ENCODE measurements around the gene REEP1. TPM values are rescaled to one million over a fixed set of nuclear protein-coding genes. Genes with fewer than 3 reads are reported as not detected.

The REEP1 gene
- total RNA-seq, 2 experiments from 2014 or later, result 0.23 to 0.25 TPM

GRCh38 chr2:86260978-86261377 lies 76.4 kb downstream of the REEP1 start:
- Mint-ChIP-seq H3K4me3 (no peak overlapping the region), H3K27ac (no peak overlapping the region), H3K27me3 (no peaks in the 10 kb centered on the region), H3K36me3 (ENCODE audit: low read depth) (no peaks in the 10 kb centered on the region), H3K4me1 (ENCODE audit: low read depth) (no peaks in the 10 kb centered on the region), H3K9me3 (no peaks in the 10 kb centered on the region)
- DNase-seq (no peak), ATAC-seq (no peak)
- intact Hi-C loops (cut with micrococcal nuclease), result no loop called here
- POLR2A ChIA-PET, result no interaction called here
- CTCF ChIA-PET, result no interaction called here
- no peak for TF ChIP-seq CTCF (IDR thresholded peaks at IDR 0.05)

GRCh38 chr2:86258106-86258505 lies 79.3 kb downstream of the REEP1 start:
- CTCF ChIA-PET, result no interaction called here
- Mint-ChIP-seq H3K4me3 (no peak overlapping the region), H3K27ac (no peak overlapping the region), H3K36me3 (ENCODE audit: low read depth) (no peaks in the 10 kb centered on the region), H3K4me1 (ENCODE audit: low read depth) (no peaks in the 10 kb centered on the region), H3K27me3 (no peaks in the 10 kb centered on the region), H3K9me3 (no peaks in the 10 kb centered on the region)
- ATAC-seq, result no peak
- DNase-seq, result no peak
- no peak for TF ChIP-seq CTCF (IDR thresholded peaks at IDR 0.05)
- POLR2A ChIA-PET, result no interaction called here
- intact Hi-C loops (cut with micrococcal nuclease), result no loop called here

GRCh38 chr2:86256982-86257381 lies 80.4 kb downstream of the REEP1 start:
- ChIA-PET CTCF (no interaction called here), POLR2A (no interaction called here)
- Mint-ChIP-seq H3K4me1 (ENCODE audit: low read depth) (no peaks in the 10 kb centered on the region), H3K27me3 (no peaks in the 10 kb centered on the region), H3K9me3 (no peaks in the 10 kb centered on the region), H3K36me3 (ENCODE audit: low read depth) (no peaks in the 10 kb centered on the region), H3K4me3 (no peak overlapping the region), H3K27ac (no peak overlapping the region)
- no peak for ATAC-seq
- DNase-seq, result no peak
- TF ChIP-seq CTCF (IDR thresholded peaks at IDR 0.05), result no peak
- intact Hi-C loops (cut with micrococcal nuclease), result no loop called here

GRCh38 chr2:86256300-86256699 lies 81.1 kb downstream of the REEP1 start:
- DNase-seq, result no peak
- Mint-ChIP-seq H3K4me3 (no peak overlapping the region), H3K27ac (no peak overlapping the region), H3K27me3 (peaks cover 4% of the 10 kb centered on the region), H3K4me1 (ENCODE audit: low read depth) (no peaks in the 10 kb centered on the region), H3K36me3 (ENCODE audit: low read depth) (no peaks in the 10 kb centered on the region), H3K9me3 (no peaks in the 10 kb centered on the region)
- TF ChIP-seq CTCF (IDR thresholded peaks at IDR 0.05), result no peak
- POLR2A ChIA-PET, result no interaction called here
- no peak for ATAC-seq
- intact Hi-C loops (cut with micrococcal nuclease), result no loop called here
- CTCF ChIA-PET, result no interaction called here

GRCh38 chr2:86254576-86255538 lies 82.6 kb downstream of the REEP1 start:
- no peaks in the 10 kb centered on the region for H3K9me3 Mint-ChIP-seq
- intact Hi-C loops (cut with micrococcal nuclease), result no loop called here

More at GRCh38 chr2:86254576-86255538, 82.6 kb downstream of the REEP1 start:
- Mint-ChIP-seq H3K27me3 (peaks cover 8% of the 10 kb centered on the region), H3K36me3 (ENCODE audit: low read depth) (no peaks in the 10 kb centered on the region), H3K4me1 (ENCODE audit: low read depth) (no peaks in the 10 kb centered on the region), H3K27ac (no peak overlapping the region), H3K4me3 (no peak overlapping the region)
- POLR2A ChIA-PET, result no interaction called here
- CTCF ChIA-PET, result no interaction called here
- ATAC-seq, result no peak
- no peak for DNase-seq
- TF ChIP-seq CTCF (IDR thresholded peaks at IDR 0.05), result no peak

Measured in activated CD8-positive, alpha-beta T cell treated with anti-CD3 and anti-CD28 coated beads for 36 hours (primary cell).